GM23248 (cell line): ENCODE results near the gene PTPRA. TPM values are rescaled to one million over a fixed set of nuclear protein-coding genes. Genes with fewer than 3 reads are reported as not detected.
A peak's percentile ranks its signal among the peaks of the same experiment; 100 is the strongest.

Source experiments
- DNase-seq: peaks from one replicate; pipeline ENCODE4 v3.0.0-alpha.2; 2015
- H2AFZ ChIP-seq: fragments of 200-600 bp; sonication (generic); 2 replicates; pipeline ENCODE4 v1.6.1; 2016; ENCODE audit warnings: antibody characterized with exemption
- H3F3A ChIP-seq: fragments of 200-600 bp; sonication (generic); 2 replicates; pipeline ENCODE4 v1.6.1; 2016; ENCODE audit warnings: mild to moderate bottlenecking, antibody characterized with exemption, mixed run types; ENCODE audit not compliant: insufficient read depth
- H3K27ac ChIP-seq: fragments of 200-600 bp; sonication (generic); 2 replicates; pipeline ENCODE4 v1.5.1; 2016; ENCODE audit warnings: mild to moderate bottlenecking
- H3K27me3 ChIP-seq: fragments of 200-600 bp; sonication (generic); replicated peaks from 2 replicates; pipeline ENCODE4 v1.6.1; 2016; ENCODE audit warnings: mild to moderate bottlenecking; ENCODE audit not compliant: insufficient read depth
- H3K36me3 ChIP-seq: fragments of 200-600 bp; sonication (generic); 2 replicates; pipeline ENCODE4 v1.6.1; 2016; ENCODE audit warnings: low read depth, mild to moderate bottlenecking
- H3K4me1 ChIP-seq: fragments of 200-600 bp; sonication (generic); 2 replicates; pipeline ENCODE4 v1.6.1; 2016; ENCODE audit warnings: mild to moderate bottlenecking; ENCODE audit not compliant: insufficient read depth
- H3K4me2 ChIP-seq: fragments of 200-600 bp; sonication (generic); one replicate; pipeline ENCODE4 v1.6.1; 2016; ENCODE audit warnings: mild to moderate bottlenecking; ENCODE audit not compliant: unreplicated experiment
- H3K4me3 ChIP-seq: fragments of 200-600 bp; sonication (generic); 2 replicates; pipeline ENCODE4 v1.5.1; 2016; ENCODE audit warnings: mild to moderate bottlenecking
- H3K79me2 ChIP-seq: fragments of 200-600 bp; sonication (generic); 2 replicates; pipeline ENCODE4 v1.6.1; 2016; ENCODE audit warnings: mild to moderate bottlenecking; ENCODE audit not compliant: insufficient read depth
- H3K9ac ChIP-seq: fragments of 200-600 bp; sonication (generic); 2 replicates; pipeline ENCODE4 v1.6.1; 2016; ENCODE audit warnings: mild to moderate bottlenecking
- H3K9me2 ChIP-seq: fragments of 200-600 bp; sonication (generic); 2 replicates; pipeline ENCODE4 v1.6.1; 2016; ENCODE audit warnings: mixed run types, mild to moderate bottlenecking, moderate library complexity; ENCODE audit not compliant: insufficient read depth
- H3K9me3 ChIP-seq: fragments of 200-600 bp; sonication (generic); one replicate; pipeline ENCODE4 v1.6.1; 2017; ENCODE audit warnings: low read depth
- H4K20me1 ChIP-seq: fragments of 200-600 bp; sonication (generic); 2 replicates; pipeline ENCODE4 v1.6.0; 2016; ENCODE audit not compliant: insufficient read depth
- EZH2 ChIP-seq: fragments of 200-600 bp; sonication (generic); IDR thresholded peaks from 2 replicates; pipeline ENCODE4 v1.6.1; 2018; ENCODE audit warnings: antibody characterized with exemption, mild to moderate bottlenecking; ENCODE audit not compliant: insufficient read depth, poor library complexity, severe bottlenecking
- EZH2phosphoT487 ChIP-seq: fragments of 200-600 bp; sonication (generic); IDR thresholded peaks from 2 replicates; pipeline ENCODE4 v1.6.1; 2018; ENCODE audit warnings: antibody characterized with exemption, moderate library complexity, mild to moderate bottlenecking, low read depth; ENCODE audit not compliant: insufficient read depth
- WGBS, 2 experiments: methylation state at CpG; one replicate each; pipeline ENCODE4 v1.1.6; 2015 to 2017; ENCODE audit warnings: low lambda C conversion rate in 2 of 2, low coverage in 1 of 2; ENCODE audit errors: missing lambda C conversion rate in 2 of 2; 5-methylcytosine and 5-hydroxymethylcytosine counted together
- in situ Hi-C: fragments of 300-500 bp; cut with MboI; formaldehyde crosslinking; loops from 2 replicates; pipeline ENCODE4 v1.15.0; 2020
- polyA plus RNA-seq: library from polyadenylated mRNA; unstranded; fragments of >200 nt; fragmentation: Nextera tagmentation; extraction: Ambion mirVana; gene quantifications from 2 replicates; pipeline ENCODE4 v1.2.1, GENCODE V29; 2016
- total RNA-seq: library from RNA; depleted of rRNA; stranded (reverse); fragments of >200 nt; shearing (Covaris generic); gene quantifications from 2 replicates; pipeline ENCODE4 v1.2.3, GENCODE V29; 2014

Gene PTPRA
- total and polyA plus RNA-seq, 2 experiments from 2014 or later: 37.4 to 50.8 TPM

DNA sequence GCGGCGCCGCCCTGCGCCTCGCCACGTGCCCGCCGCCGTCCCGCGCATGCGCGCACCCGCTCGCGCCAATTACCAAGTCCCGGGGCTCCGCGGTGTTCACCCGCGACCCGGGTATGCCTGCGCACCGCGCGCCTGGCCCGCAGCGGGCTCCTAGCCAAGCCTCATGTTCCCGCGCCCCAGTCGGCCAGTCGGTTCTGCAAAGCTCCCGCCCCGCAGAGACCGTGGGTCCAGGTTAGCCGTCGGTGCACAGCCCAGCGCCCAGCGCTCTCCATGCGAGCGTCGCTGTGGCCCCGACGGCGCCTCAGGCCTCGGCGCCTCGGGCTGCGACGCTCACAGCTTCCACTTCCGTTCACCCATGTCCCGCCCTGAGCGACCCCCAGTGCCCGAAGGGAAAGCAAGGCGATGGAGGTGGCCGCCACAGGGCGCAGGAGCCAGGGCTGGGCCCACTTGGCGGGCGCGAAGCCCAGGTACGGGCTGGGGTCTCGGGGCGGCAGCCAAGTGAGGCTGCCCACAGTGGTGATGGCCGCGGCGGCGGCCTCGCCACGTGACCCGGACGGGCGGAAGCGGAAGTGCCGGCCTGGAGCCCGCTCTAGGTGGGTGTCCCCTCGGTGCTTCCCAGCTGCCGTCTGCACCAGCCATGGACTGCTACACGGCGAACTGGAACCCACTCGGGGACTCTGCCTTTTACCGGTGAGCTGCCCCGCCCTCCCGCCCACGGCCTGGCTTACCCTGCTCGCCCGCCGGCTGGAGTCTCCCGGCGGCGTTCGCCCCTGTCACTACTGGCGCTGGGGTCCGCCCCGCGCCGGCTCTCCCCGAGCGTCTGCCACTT is 32.9 kb upstream of the PTPRA start, which contains the start of the genes PCED1A and VPS16:
Gene PCED1A (minus strand): TSS at position 518 of the 829 bp plus-strand sequence. CDS start 743 bp downstream, outside the sequence.
Gene VPS16 (plus strand): TSS at position 608 of the 829 bp plus-strand sequence. CDS start 30 bp downstream, at position 638.
- no peaks in the 10 kb centered on the region for H3F3A ChIP-seq
- in situ Hi-C loops: no loop called here
- 4% methylated on average over 64 to 74 of the region's 98 CpGs for WGBS, 2 experiments
- H3K9ac ChIP-seq: peak within 1 kb of the TSS; percentile 87
- no peaks in the 10 kb centered on the region for H3K9me2 ChIP-seq
- no peaks in the 10 kb centered on the region for H3K9me3 ChIP-seq
- peaks cover 40% of the 10 kb centered on the region for H3K79me2 ChIP-seq
- peak within 1 kb of the TSS; percentile 94 for H2AFZ ChIP-seq
- peak within 1 kb of the TSS; percentile 70 for H3K27ac ChIP-seq
- H4K20me1 ChIP-seq: no peaks in the 10 kb centered on the region
- no peaks in the 10 kb centered on the region for H3K27me3 ChIP-seq
- peak; percentile 95 for DNase-seq
- H3K4me3 ChIP-seq: peak within 1 kb of the TSS; percentile 90
- no peaks in the 10 kb centered on the region for H3K36me3 ChIP-seq
- TF ChIP-seq EZH2 (no peak), EZH2phosphoT487 (no peak)
- H3K4me1 ChIP-seq: no peaks in the 10 kb centered on the region
- H3K4me2 ChIP-seq: peak within 1 kb of the TSS; percentile 87

GRCh38 chr20:2840967-2841531 is 32.2 kb upstream of the PTPRA start:
- Histone ChIP-seq H2AFZ (peak overlapping the region; percentile 93), H3K36me3 (no peaks in the 10 kb centered on the region), H3K9me2 (no peaks in the 10 kb centered on the region), H4K20me1 (no peaks in the 10 kb centered on the region), H3F3A (no peaks in the 10 kb centered on the region), H3K4me2 (peak overlapping the region; percentile 87), H3K9ac (peak overlapping the region; percentile 87), H3K4me1 (no peaks in the 10 kb centered on the region), H3K27ac (peak overlapping the region; percentile 57), H3K27me3 (no peaks in the 10 kb centered on the region), H3K4me3 (peak overlapping the region; percentile 90), H3K9me3 (no peaks in the 10 kb centered on the region), H3K79me2 (peaks cover 40% of the 10 kb centered on the region)
- DNase-seq: peak; percentile 85
- WGBS, 2 experiments: 1% methylated on average over 25 to 33 of the region's 33 CpGs
- in situ Hi-C loops: no loop called here
- TF ChIP-seq EZH2: no peak
- TF ChIP-seq EZH2phosphoT487: no peak

- H3K9ac ChIP-seq: no peak overlapping the region
- DNase-seq: no peak
- no peak for TF ChIP-seq EZH2
- no peak for TF ChIP-seq EZH2phosphoT487
- H4K20me1 ChIP-seq: no peaks in the 10 kb centered on the region
- no peaks in the 10 kb centered on the region for H3K9me2 ChIP-seq
- H3K4me3 ChIP-seq: no peak overlapping the region
- in situ Hi-C loops: no loop called here
- H3K9me3 ChIP-seq: no peaks in the 10 kb centered on the region
- no peaks in the 10 kb centered on the region for H3K36me3 ChIP-seq
- WGBS, 2 experiments: 91 to 100% methylated on average over 2 of the region's 2 CpGs
- no peak overlapping the region for H3K27ac ChIP-seq
- no peaks in the 10 kb centered on the region for H3F3A ChIP-seq
- H3K79me2 ChIP-seq: peaks cover 30% of the 10 kb centered on the region
- H2AFZ ChIP-seq: no peak overlapping the region
- H3K27me3 ChIP-seq: no peaks in the 10 kb centered on the region
- H3K4me2 ChIP-seq: no peak overlapping the region
- H3K4me1 ChIP-seq: no peaks in the 10 kb centered on the region
Observed at GRCh38 chr20:2845607-2846006, 27.7 kb upstream of the PTPRA start.

- no peaks in the 10 kb centered on the region for H3F3A ChIP-seq
- no peak overlapping the region for H2AFZ ChIP-seq
- 84 to 89% methylated on average over 5 of the region's 5 CpGs for WGBS, 2 experiments
- no peak overlapping the region for H3K4me3 ChIP-seq
- H3K9me3 ChIP-seq: no peaks in the 10 kb centered on the region
- in situ Hi-C loops: no loop called here
- H3K27ac ChIP-seq: no peak overlapping the region
- H3K4me2 ChIP-seq: no peak overlapping the region
- no peaks in the 10 kb centered on the region for H3K27me3 ChIP-seq
- no peaks in the 10 kb centered on the region for H3K9me2 ChIP-seq
- DNase-seq: no peak
- H3K79me2 ChIP-seq: peaks cover 25% of the 10 kb centered on the region
- TF ChIP-seq EZH2phosphoT487: no peak
- TF ChIP-seq EZH2: no peak
- no peak overlapping the region for H3K9ac ChIP-seq
- H3K4me1 ChIP-seq: no peaks in the 10 kb centered on the region
- H4K20me1 ChIP-seq: no peaks in the 10 kb centered on the region
- H3K36me3 ChIP-seq: no peaks in the 10 kb centered on the region
Observed at GRCh38 chr20:2846698-2847097, 26.6 kb upstream of the PTPRA start.
